GM18517 (cell line): ENCODE data around the gene TOM1L2.
A peak's percentile ranks its signal among the peaks of the same experiment; 100 is the strongest.

Experiments used
- ATAC-seq: cut with Tn5 transposase; IDR thresholded peaks from one replicate; pipeline ENCODE4 v1.9.1; 2021; ENCODE audit warnings: mild to moderate bottlenecking, moderate library complexity; ENCODE audit not compliant: unreplicated experiment

Gene TOM1L2

DNA sequence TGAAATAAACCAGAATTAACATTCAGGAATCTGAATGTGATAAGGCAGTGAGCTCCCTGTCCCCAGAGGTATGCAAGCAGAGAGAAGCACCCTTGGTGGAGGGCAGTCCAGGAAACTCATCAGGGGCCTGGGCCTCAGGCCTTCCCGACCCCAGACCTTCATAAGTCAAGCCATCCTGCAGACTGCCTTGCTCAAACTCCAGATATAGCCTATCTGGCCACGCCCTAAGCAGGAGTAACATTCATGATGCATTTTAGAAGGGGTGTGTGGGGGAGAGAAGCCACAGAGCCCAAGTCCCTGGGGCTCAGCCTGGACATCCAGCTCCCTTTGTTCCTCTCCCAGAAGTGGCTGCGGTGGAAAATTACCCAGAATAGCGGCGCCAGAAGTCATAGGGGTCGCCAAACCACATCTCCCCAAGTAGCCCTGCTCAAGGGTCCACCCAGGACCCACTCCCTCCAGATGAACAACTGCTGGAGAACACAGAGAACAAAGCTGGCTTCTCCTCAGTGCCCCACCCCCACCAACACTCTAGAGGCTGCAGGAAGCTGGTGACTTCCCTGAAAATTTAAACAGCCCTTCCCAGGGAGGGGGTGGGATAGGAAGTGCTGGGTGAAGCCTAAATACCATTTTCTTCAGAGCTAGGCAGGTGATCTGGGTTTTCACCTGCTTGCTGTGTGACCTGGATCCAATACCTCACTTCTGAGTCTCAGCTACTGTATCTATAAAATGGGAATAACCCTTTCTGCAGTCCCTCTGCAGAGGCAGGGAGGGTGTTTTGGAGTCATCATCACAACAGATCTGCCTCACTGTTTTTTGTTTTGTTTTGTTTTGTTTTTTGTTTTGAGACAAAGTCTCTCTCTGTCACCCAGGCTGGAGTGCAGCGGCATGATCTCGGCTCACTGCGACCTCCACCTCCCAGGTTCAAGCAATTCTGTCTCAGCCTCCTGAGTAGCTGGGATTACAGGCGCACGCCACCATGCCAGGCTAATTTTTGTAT lies 133.9 kb downstream of the TOM1L2 start:
- no peak for ATAC-seq

- no peak for ATAC-seq
Observed at GRCh38 chr17:17837380-17837821, 134.8 kb downstream of the TOM1L2 start.

- peak; percentile 7 for ATAC-seq
Observed at GRCh38 chr17:17836818-17837379, 135.3 kb downstream of the TOM1L2 start, which contains the start of gene SREBF1. TSS of gene SREBF1 (minus strand) at chr17:17836986. CDS start at chr17:17836817, 169 bp downstream.

- ATAC-seq, result peak; percentile 66
Observed at GRCh38 chr17:17836250-17836817, 135.9 kb downstream of the TOM1L2 start.

DNA sequence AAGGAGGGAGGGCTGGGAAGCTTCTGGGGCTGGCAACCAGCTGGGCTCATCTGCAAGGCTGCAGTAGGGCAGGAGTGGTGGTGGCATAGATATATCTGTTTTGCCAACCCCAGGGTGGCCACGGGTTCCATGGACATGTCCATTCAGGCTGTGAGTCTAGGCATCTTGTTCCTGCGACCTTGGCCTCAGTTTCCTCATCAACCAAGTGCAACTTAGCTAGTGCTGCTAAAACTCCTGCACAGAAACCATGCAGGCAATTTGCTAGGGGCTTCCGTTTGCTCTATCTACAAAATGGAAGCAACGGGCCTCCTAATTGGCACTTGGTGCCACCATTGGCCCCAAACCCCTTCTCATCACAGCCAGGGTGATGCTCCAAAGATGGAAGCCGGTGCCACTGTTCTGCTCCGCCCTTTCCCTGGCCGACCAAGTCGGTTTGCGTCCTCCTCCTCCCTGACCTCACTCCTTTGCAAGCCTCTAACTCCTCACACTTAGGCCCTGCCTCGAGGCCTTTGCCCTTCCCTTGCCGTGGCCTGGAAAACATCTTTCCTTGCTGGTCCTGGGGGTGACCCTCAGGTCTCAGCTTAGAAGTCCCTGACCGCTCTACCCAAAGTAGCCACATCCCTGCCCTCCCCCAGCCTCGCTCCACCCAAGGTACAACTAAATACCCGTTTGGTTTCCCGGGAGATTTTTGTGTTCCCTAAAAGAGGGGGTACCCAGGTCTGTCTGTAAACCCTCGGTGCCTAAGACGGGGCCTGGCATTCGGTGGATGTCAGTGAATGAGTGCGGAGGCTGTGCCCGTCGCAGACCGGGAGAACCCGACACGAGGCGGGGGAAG lies 136.6 kb downstream of the TOM1L2 start:
- no peak for ATAC-seq

GRCh38 chr17:17834974-17835373 lies 137.2 kb downstream of the TOM1L2 start:
- ATAC-seq, result no peak

- ATAC-seq, result no peak
Observed at GRCh38 chr17:17833658-17834357, 138.4 kb downstream of the TOM1L2 start.

DNA sequence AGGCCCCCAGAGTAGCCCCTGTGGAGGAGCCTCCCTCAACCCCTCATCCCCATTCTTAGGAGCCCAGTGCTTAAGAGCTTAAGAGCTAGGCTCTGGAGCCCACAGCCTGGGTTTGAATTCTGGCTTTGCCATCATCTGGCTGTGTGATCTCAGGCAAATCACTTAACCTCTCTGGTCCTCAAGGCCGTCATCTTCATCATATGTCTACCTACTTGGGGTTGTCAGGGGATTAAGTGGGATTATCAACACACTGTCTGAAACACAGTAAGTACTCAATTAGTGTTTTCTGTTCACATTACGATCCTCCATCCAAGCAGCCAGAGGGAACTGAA lies 140.2 kb downstream of the TOM1L2 start:
- no peak for ATAC-seq

DNA sequence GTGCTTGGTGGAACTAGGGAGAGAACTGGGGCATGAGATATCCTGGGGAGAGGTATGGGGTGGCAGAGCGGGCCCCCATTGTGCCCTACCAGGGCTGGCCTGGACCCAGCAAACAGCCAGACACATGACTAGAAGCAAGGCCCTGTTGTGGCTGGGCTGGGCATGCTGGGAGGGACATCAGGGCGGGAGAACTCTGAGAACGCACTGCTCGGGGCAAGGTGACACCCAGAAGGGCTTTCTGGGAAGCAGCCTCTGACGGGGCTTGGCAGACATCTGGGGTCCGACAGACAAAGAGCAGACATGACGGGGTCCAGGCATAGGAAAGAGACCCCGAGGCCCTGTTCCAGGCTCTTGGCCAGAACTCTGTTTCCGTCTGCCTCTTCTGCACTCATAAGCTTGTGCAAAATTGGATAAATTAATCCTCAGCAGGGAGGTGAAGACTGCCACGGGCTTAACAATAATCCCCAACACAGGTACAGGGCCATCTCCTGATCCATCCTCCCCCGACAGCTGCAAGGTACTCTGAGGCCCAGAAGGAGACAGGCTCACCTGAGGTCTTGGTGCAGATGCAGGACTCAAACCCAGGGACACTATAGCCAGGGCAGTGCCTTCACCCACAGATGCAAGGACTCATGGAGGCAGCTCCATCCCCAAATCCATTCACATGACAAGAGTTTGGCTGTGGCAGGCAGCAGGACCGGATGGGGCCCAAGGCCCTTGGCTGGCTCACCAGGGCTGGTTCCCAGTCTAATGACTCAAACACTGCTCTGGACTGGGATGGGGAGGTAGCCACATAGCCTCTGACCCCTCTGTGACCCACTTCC lies 140.8 kb downstream of the TOM1L2 start:
- no peak for ATAC-seq

DNA sequence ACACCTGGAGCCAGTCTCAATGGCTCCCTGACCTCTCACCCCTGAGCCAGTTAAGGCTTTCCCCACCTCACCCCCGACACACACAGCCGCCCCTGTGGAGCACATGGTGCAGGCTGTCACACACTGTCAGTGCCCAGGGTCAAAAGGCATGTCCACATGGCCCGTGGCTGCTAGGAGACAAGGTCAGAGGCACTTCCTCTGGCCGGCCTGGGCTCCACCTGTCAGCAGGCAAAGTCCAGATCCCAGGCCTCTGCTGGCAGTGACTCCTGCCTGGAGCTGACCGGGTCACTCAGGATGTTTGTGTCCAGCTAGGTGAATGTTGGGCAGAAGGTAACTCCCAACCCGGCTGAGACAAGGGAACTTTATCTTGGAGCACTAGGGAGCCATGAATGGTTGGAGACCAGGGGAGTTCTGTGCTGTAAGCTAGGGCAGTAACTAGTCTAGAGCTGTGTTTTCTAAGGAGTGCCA lies 141.4 kb downstream of the TOM1L2 start:
- no peak for ATAC-seq

DNA sequence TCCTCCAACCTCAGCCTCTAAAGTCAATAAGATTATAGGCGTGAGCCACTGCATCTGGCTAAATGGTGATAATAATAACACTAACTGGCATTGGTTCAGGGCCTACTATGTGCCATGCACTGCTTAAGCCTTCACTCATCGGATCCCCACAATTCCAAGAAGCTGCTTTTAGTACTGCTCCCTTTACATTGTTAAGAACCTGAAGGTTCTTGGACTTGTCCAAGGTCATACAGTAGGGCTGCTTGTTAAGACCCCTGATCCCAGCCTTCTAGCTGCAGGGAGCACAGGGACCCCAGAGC lies 142.0 kb downstream of the TOM1L2 start:
- ATAC-seq, result no peak

DNA sequence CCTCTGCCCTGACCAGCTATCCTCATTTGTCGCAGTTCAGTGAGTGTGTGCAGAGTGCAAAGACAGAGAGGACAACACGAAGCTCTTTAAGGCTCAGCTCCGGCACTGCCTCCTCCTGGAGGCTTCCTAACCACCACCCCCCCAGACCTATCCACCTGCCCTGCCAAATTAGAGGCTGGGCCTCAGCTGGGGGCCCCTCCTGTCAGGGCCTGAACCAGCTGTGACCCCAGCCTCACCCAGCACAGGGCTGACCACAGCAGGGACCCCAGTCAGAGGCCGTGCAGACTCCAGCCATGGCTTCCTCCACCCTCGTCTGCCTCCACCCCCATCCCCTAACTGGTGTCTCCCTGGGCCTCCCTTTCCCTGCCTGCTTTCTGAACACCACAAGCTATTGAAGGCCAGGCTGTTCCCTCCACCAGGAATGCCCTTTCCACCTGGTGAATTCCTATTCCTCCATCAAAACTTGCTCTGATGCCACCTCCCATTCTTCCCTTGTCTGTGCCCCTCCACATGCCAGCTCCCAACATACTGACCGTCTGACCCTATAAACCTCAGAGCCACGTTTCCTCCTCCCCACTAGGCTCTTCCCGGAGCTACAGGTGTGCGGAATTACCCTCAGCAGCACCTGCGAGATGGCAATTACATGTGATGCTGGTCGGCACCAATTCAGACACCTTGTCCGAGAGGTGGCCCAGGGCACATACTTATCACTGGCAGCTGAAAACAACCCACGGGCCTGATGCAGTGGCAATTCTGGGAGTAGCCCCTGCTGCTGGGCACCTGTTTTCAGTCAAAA lies 144.2 kb downstream of the TOM1L2 start:
- ATAC-seq, result no peak

DNA sequence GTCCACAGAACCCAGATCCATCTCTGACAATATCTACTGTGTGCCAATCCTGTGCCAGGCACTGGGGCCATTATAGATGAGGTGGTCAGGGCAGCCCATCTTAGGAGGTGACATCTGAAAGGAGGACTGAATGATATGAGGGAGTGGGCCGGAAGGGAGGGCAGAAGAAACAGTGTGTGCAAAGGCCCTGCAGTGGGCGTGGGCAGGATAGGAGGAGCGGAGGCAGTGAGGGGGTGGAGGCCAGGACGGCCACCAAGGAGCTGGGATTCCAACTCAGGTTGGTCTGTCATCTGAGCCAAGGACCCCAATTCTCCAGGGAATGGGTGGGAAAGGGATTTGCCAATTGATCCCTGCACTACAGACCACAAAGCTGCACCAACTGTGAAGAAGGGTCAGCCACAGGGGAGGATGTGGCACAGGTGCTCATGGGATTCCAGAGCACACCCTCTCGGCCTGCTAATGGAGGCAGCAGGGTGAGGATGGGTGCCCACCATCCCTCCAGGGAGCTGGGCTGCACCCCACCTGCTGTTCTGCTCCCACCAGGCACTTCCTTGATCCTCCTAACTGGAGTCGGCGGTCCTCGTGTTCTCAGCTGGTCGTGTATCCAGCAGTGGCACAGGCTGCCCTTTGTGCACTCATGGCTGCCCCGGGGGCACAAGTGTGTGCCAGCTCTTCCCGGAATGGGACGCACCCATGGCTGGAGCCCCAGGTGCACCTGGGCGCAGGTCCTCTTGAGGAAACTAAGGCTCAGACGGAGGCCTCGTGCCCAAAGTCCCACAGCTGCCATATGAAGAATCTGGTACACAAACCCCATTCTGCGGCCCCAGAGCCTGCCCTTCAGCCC lies 145.0 kb downstream of the TOM1L2 start:
- ATAC-seq, result no peak

GRCh38 chr17:17826342-17826713 lies 145.9 kb downstream of the TOM1L2 start:
- ATAC-seq, result no peak

DNA sequence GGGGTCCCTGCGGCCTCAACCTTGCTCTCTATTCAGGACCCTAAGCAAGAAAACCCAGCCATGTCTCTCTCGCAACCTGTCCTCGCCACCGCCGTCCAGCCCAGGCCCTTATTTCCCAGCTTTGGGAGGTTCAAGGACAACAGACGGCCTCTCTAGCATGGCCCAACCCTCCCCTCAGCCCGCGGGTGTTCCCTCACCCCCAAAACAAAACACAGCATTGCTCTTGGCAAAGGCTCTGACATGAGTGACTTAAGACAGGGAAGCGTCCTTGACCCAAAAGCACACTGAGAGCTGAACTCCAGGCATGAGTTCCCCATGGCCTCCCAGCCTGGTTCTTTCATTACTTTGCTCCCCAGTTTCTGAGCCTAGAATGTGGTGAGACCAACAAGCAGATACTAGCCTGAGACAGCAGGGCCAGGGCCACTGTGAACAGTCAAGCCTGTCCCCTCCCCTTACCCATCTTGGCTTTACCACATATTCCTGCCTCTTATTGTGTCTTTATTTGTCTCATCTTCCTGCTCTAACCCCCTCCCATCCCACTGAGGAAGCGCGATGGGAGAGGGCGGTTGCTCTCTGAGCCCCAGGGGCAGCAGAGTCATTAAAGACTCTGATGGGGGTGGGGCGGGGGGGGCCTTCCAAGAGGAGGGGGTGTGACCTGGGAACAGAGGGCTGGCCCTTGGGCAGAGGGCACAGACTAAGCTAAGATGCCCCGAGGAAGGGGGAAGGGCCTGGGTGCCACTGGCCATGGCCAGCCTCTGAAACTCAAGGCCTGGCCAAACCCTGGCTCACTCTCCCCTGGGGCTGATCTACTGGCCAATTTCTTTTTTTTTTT lies 147.2 kb downstream of the TOM1L2 start:
- ATAC-seq, result no peak

- no peak for ATAC-seq
Observed at GRCh38 chr17:17824119-17824782, 147.9 kb downstream of the TOM1L2 start.
